ENCODE results near the gene RET. TPM values are rescaled to one million over a fixed set of nuclear protein-coding genes. Genes with fewer than 3 reads are reported as not detected.

The RET gene
- total and polyA plus RNA-seq, 2 of the 13 experiments (the other 11 are each of a cell fraction or from before 2014, with no cell fraction given), result 0.02 TPM; not detected in 1

DNA sequence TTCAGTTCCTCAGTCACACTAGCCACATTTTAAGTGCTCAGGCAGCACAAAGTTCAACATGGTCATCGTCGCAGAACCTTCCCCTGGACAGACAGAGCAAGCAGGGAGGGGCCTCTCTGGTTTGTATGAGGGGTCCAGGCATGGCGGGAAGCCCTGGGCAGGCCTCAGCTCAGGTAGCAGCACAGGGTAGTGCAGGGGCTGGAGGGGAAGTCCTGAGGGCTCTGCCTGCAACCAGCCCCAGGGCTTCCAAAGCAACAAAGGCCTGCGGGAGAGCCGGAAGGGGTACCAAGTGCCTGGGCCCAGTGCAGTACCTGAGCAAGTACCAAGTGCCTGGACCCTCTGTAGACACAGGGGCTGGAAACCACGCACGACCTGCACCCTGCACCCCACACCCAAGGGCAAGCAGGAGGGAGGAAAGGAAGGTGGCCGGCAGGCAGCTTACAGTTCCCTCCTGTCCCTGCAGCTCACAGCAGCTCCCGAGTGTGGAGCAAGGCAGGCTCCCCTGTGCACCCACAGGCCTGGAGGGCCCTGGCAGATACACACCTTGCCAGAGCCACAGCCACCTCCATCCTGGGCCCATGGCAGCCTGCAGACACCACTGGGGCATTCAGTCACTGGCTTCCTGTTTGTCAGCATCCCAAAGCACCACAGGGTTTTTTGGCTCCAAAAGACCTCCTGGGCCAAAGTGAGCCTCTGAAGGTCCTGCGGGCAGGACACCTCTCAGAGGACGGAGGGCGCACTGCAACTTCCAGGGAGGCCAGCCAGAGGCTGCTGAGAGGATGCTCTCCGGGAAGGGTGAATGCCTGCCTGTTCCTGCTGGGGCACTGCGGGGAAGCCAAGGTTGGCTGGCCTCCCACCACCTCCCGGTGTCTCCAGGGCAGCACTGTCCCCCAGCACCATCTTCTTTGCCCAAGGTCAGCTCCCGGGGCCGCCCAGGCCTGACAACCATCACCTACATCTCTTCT, 6.5 kb upstream of the RET start:
- Histone ChIP-seq H3K4me1 (ENCODE audit: insufficient read depth, low read length) (no peaks in the 10 kb centered on the region), H4K20me1 (ENCODE audit: insufficient read depth, low read length) (no peaks in the 10 kb centered on the region), H3K4me3 (replicated peaks in 1 of 3; ENCODE audit: insufficient read depth in 1 of 3, low read depth in 2 of 3, low read length in 3 of 3) (no peak overlapping the region), H3K27me3 (ENCODE audit: control insufficient read depth in 1 of 2, insufficient read depth in 2 of 2, low read length in 2 of 2) (peaks cover 7 to 60% of the 10 kb centered on the region in 2 experiments; a peak in 4 of 5 replicates), H3K79me2 (ENCODE audit: insufficient read depth, low read length) (no peaks in the 10 kb centered on the region), H2AFZ (ENCODE audit: low read length) (no peak overlapping the region), H3K9me3 (ENCODE audit: low read length) (no peaks in the 10 kb centered on the region), H3K27ac (ENCODE audit: extremely low read length, insufficient read depth, low read length) (no peak overlapping the region), H3K9ac (ENCODE audit: insufficient read depth, low read depth, low read length) (no peak overlapping the region), H3K4me2 (ENCODE audit: low read depth, low read length) (no peak overlapping the region), H3K36me3 (replicated peaks in 1 of 2; ENCODE audit: control insufficient read depth in 1 of 2, insufficient read depth in 2 of 2, low read length in 2 of 2) (no peaks in the 10 kb centered on the region)
- no peak for DNase-seq (ENCODE audit: low spot score)
- ATAC-seq, result peak; percentile 15; the same call in 2 of the 3 replicates
- FAIRE-seq, result no peak
- 3% methylated on average over 8 of the region's 17 CpGs for WGBS (ENCODE audit: low lambda C conversion rate)
- ChIA-PET CTCF (ENCODE audit: low intra/inter-chr PET ratio, low total read pairs) (no interaction called here), POLR2A (no interaction called here)
- BruUV-seq (replicated peaks), result no TSS peak
- intact Hi-C loops (cut with micrococcal nuclease; ENCODE audit: unreplicated experiment) (no loop called here), in situ Hi-C loops (cut with HindIII; ENCODE audit: extremely low pct_ligation_motif_present, low pct_unique_long_range_greater_than_20kb) (no loop called here)
- TF ChIP-seq BCLAF1 (IDR thresholded peaks at IDR 0.05), result no peak
- no peak for TF ChIP-seq ZNF382 (CRISPR knock-in tag; IDR thresholded peaks at IDR 0.05; ENCODE audit: borderline replicate concordance)
- TF ChIP-seq MAFF (IDR thresholded peaks at IDR 0.05; ENCODE audit: low read depth, low read length), result no peak
- TF ChIP-seq, protein P1, sequence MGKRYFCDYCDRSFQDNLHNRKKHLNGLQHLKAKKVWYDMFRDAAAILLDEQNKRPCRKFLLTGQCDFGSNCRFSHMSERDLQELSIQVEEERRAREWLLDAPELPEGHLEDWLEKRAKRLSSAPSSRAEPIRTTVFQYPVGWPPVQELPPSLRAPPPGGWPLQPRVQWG (CRISPR knock-in tag; IDR thresholded peaks at IDR 0.05; ENCODE audit: borderline replicate concordance, low read depth), result no peak
- TF ChIP-seq AGO1 (IDR thresholded peaks at IDR 0.05; ENCODE audit: low read depth, low read length, poor library complexity, severe bottlenecking), result no peak
- TF ChIP-seq CTCF (CRISPR knock-in tag; IDR thresholded peaks at IDR 0.05), result no peak
- no peak for TF ChIP-seq MLX (CRISPR knock-in tag; IDR thresholded peaks at IDR 0.05)
- TF ChIP-seq ATF7 (IDR thresholded peaks at IDR 0.05), result no peak
- TF ChIP-seq ATF7 (CRISPR knock-in tag; IDR thresholded peaks at IDR 0.05), result no peak

Data from HepG2 (cell line).